GM18498 (cell line): Measurements from ENCODE around the gene PGGHG.
"Not testable (repeated sequence)": the region's sequence is repeated elsewhere in the genome, so short reads cannot be mapped to it uniquely, and the experiment has no call there.

Experiments
- ATAC-seq: cut with Tn5 transposase; IDR thresholded peaks from one replicate; pipeline ENCODE4 v1.9.1; 2021; ENCODE audit warnings: mild to moderate bottlenecking, moderate library complexity; ENCODE audit not compliant: unreplicated experiment

Gene PGGHG

DNA sequence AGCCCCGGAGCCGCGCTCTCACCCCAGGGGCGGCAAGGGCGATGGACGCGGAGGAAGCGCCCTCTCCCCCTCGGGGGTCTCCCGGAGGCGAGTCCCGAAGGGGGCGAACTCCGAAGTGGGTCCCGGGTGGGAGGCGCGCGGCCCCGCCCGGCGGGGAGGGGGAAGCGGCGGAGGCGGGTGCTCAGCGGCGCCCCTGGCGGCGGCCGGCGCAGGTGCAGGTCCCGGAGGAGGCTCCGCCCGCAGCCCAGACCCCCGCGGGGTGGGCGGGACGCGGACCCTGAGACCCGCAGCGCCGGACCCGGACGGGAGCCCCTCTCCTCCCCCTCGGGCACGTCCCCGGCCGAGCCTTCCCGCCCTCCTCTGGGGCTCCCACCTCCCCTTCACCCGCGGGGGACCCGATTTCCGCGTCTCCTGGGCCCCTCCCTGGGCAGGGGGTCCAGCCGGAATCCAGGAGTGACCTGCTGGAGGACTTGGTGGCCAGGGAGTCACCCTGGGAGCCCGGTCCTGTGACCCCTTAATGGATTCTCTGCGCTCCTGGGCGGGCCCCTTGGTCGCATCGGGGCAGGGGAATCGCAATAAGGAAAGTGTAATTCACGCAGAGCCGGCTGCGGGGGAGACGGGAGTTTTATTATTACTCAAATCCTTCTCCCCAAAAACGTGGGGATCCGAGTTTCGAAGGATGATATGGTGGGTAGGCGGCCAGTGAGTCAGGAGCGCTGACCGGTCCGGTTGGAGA, 22.3 kb downstream of the PGGHG start:
- peak; percentile 40 for ATAC-seq

DNA sequence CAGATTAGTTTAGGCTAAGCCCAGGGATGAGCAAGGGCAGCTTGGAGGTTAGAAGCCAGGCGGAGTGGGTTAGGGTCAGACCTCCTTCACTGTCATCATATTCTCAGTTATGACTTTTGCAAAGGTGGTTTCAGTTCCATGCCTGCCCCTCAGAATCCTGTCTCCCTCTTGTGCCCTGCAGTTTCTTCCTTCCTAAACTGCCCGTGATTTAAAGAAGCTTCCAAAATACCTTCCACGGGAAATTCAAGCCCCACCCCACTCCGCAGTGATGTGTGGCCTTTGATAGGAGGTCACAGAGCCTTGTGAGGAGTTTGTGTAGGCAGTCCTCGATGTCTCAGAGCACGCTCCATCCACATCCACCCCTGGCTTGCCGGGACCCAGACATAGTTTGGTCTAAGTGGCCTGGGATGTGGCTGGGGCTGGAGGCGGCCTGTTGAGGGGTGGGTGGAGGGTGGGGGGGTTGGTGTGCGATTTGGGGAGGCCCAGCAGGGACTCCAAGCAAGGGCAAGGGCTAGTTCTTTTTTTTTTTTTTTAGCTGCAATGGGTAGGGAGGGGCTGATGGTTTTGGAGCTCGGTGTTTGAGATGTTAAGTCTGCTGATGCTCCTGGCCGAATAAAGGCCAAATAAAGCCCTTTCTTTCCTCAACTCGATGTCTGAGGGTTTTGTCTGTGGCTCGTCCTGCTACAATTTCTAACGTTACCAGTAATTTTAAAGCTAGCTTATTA, 23.3 kb downstream of the PGGHG start:
- ATAC-seq, result no peak

DNA sequence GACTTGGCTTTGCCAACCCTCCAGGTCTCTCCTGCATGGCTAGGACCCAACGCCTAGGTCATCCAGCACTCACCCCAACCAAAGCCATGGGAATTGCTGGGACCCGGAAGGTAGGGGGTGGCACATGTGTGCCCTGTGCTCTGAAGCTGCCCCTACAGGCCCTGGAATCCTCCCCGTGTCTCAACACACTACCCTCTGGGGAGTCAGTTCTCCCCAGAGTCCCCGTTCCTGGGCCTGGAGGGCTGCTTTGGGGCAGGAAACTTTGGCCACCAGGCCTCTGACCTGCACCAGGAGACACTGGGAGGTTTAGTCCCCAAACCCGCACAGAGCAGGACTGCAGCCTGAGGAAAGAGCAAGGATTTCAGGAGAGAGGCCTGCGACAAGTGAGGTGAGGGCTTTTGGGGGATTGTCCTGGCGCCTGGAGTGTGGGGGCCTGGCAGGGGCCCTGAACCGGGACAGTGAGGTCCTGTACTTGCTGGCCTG, 24.4 kb downstream of the PGGHG start:
- ATAC-seq, result no peak

DNA sequence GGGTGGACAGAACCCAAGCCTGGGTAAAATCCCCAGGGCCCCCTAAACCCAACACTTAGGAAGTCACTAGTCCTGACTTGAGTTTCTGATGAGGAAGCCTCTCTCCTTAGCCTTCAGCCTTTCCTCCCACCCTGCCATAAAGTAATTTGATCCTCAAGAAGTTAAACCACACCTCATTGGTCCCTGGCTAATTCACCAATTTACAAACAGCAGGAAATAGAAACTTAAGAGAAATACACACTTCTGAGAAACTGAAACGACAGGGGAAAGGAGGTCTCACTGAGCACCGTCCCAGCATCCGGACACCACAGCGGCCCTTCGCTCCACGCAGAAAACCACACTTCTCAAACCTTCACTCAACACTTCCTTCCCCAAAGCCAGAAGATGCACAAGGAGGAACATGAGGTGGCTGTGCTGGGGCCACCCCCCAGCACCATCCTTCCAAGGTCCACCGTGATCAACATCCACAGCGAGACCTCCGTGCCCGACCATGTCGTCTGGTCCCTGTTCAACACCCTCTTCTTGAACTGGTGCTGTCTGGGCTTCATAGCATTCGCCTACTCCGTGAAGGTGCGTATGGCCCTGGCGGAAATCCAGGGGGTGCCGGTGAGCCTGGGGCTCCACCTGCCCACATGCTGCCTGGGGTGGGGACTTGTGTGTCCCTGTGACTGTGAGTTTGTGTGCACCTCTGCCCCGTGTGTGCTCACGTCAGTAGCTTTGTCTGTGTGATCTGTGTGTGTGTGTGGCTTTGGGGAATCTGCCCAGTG, 25.0 kb downstream of the PGGHG start, which contains the start of gene IFITM1:
TSS of gene IFITM1 (plus strand) at position 254 of the 767 bp plus-strand sequence. CDS start at position 385, 131 bp downstream.
- ATAC-seq, result peak; percentile 46

DNA sequence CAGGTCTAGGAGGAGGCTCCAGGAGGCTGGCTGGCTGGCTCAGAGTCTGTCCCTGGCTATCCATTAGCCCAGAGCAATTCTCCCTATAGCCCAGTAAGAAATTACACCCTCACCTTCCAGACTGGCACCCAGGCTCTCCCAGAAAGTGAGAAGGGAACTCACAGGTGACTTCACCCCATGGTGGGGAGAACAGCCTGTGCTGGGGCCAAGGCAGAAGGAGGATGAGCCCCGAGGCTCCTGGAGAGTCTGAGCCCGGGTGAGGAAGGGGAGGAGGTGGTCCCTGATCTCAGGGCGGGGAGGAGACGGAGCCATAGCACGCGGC, 25.6 kb downstream of the PGGHG start:
- not testable (repeated sequence) for ATAC-seq

DNA sequence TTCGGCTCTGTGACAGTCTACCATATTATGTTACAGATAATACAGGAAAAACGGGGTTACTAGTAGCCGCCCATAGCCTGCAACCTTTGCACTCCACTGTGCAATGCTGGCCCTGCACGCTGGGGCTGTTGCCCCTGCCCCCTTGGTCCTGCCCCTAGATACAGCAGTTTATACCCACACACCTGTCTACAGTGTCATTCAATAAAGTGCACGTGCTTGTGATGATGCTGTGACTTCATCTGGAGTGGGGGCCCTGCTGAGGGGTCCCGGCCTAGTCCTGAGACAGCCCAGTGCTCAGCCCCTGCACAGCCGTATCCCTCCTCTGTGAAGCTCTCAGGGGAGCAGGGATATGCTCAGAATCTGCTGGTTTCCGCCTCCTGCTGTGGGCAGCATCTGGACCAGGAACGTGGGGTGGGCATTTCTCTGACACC, 26.1 kb downstream of the PGGHG start:
- ATAC-seq, result no peak

DNA sequence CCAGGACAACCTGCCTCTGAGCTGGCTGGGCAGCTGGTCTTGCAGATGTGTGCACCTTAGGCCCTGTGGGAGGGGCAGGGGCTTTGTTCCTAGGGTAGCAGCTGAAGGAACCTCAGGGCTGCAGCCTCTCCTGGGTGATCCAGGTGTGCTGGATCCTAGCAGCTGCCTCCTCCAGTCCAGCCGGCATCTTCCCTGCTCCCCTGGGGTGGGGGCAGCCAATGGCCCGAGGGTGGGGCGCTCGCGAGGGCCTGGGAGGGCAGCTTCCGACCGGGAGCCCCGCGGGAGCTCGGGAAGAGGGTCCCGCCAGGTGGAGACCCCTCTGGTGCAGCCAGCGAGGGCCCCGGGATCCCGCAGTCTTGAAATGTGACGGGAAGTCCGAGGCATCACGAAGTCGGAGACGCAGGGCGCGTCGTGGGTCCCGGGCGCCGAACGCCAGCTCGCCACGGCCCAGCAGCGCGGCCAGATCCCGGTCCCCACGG, 26.6 kb downstream of the PGGHG start:
- no peak for ATAC-seq

DNA sequence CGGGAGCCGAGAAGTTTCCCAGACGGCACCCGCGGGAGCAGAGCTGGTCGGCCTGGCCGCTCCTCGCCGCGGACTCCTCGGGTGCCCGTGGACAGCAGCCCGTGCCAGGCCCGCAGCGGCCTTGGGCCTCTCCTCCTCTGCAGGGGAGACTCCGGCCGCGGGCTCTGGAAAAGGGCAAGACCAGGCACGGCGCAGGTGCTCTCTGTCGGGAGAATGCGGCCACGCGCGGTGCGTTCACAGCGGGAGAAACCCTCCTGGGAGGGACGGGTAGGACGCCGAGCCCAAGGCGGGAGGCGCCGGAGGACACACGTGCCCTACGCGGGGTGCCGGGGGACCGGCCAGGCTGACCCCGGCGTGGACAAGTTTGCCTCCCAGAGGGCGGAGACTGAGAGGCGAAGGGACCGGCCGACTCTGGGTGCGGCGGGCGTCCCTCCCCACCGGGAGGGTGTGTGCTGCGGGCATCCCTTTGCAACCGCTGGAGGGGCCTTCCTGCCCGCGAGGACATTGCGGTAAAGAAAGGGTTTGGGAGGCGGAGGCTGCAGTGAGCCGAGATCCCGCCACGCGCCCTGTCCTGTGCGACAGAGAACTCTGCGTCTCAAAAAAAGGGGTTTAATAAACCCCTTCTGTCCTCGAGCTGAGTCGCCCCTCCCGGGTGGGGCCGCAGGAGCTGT, 27.2 kb downstream of the PGGHG start:
- no peak for ATAC-seq

DNA sequence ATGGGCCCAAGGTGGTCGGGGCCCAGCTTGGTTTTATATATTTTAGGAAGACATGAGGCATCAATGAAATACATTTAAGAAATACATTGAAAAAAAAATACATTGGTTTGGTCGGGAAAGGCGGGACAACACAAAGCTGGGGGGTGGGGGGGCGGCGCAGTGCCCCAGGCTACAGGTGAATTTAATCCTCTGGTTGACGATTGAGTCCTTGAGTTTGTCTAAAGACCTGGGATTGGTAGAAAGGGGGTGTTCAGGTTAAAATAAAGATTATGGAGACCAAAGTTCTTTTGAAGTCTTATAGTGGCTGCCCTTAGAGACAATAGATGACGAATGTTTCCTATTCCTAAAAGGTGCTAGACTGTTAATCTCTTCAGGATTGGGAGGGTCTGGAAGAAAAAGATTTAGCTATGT, 28.0 kb downstream of the PGGHG start:
- no peak for ATAC-seq

DNA sequence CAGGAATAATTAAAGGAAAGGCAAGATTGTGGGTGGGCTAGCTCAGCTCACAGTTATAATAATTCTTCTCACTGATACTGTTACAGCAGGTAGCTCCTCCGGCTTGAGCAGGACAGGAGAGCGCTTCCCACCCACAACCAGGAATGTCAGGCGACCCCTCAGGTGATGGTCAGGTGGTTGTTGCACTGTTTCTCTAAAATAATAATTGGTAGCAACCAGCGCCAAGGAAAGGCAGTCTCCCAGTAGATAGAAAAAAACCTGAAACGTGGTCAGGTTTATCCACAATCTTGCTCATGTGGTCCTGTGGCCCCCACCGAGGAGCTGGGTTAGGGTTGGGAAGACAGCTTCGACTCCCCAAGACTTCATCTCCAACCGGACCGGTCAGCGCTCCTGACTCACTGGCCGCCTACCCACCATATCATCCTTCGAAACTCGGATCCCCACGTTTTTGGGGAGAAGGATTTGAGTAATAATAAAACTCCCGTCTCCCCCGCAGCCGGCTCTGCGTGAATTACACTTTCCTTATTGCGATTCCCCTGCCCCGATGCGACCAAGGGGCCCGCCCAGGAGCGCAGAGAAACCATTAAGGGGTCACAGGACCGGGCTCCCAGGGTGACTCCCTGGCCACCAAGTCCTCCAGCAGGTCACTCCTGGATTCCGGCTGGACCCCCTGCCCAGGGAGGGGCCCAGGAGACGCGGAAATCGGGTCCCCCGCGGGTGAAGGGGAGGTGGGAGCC, 28.9 kb downstream of the PGGHG start:
- ATAC-seq, result peak; percentile 8

DNA sequence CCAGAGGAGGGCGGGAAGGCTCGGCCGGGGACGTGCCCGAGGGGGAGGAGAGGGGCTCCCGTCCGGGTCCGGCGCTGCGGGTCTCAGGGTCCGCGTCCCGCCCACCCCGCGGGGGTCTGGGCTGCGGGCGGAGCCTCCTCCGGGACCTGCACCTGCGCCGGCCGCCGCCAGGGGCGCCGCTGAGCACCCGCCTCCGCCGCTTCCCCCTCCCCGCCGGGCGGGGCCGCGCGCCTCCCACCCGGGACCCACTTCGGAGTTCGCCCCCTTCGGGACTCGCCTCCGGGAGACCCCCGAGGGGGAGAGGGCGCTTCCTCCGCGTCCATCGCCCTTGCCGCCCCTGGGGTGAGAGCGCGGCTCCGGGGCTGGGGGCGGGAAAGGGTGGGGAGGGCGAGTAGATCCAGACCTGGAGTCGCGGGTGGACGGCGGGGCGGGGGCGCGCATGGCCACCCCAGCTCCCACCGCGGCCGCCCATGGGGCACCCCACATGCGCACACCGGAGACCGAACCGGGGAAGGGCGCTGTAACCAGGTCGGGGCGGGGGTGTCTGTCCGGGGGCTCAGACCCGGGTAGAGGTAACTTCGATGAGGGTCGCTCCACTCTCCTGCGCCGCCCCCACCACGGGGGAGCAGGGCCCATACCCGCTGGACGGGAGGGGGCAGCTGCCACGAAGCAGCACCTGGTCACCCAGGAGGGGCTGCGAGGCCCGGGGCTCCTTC, 29.6 kb downstream of the PGGHG start:
- ATAC-seq, result peak; percentile 61

DNA sequence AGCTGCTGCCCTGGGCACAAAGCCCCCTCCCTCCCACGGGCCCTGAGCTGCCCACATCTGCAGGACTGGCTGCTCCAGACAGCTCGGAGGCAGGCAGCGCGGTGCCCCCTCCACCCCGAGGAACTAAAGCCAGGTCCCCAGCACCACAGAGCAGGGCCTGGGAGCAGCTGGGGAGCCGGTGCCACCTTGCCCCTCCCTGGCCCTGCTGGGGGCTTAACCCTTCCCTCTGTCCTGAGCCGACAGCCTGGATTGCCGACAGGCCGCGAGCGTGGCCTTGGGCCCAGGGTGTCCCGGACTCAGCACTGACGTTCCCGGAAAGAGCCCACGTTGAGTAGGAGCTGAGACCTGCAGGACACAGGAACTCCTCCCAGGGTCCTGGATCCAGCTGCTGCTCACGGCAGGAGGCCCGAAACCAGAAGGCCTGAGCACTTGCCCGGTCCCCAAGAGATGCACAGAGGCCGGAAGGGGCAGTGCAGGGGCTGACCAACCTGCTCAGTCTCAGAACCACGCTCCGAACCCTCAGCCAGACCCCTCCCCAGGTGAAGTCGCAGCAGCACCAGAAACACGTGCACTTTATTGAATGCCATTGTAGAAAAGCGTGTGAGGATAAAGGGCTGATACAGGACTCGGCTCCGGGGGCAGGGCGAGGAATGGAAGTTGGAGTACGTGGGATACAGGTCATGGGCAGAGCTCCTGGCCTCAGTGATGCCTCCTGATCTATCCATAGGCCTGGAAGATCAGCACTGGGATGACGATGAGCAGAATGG, 30.4 kb downstream of the PGGHG start:
- peak; percentile 11 for ATAC-seq

DNA sequence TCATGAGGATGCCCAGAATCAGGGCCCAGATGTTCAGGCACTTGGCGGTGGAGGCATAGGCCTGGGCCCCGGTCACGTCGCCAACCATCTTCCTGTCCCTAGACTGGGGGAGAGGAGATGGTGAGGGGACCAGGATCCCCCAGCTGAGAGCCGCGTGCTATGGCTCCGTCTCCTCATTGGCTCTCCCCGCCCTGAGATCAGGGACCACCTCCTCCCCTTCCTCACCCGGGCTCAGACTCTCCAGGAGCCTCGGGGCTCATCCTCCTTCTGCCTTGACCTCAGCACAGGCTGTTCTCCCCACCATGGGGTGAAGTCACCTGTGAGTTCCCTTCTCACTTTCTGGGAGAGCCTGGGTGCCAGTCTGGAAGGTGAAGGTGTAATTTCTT, 31.0 kb downstream of the PGGHG start:
- not testable (repeated sequence) for ATAC-seq

DNA sequence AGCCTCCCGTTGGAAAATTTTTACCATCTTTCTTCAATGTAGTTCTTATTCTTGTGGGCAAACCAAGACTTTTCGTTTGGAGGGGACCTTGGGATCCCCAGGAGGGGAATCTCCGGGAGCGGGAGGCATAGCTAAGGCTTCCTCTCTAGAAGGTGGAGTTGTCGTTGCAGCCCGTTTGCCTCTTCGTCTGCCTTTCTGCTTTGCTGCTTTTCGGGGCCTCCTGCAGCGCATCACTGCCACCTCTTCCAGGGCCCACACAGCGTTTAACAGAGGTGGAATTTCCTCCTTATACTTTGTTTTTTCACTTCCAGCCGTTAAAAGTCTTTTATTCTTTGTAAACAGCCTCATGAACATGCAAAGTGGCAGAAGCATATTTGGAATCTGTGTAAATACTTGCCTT, 35.2 kb downstream of the PGGHG start:
- no peak for ATAC-seq

DNA sequence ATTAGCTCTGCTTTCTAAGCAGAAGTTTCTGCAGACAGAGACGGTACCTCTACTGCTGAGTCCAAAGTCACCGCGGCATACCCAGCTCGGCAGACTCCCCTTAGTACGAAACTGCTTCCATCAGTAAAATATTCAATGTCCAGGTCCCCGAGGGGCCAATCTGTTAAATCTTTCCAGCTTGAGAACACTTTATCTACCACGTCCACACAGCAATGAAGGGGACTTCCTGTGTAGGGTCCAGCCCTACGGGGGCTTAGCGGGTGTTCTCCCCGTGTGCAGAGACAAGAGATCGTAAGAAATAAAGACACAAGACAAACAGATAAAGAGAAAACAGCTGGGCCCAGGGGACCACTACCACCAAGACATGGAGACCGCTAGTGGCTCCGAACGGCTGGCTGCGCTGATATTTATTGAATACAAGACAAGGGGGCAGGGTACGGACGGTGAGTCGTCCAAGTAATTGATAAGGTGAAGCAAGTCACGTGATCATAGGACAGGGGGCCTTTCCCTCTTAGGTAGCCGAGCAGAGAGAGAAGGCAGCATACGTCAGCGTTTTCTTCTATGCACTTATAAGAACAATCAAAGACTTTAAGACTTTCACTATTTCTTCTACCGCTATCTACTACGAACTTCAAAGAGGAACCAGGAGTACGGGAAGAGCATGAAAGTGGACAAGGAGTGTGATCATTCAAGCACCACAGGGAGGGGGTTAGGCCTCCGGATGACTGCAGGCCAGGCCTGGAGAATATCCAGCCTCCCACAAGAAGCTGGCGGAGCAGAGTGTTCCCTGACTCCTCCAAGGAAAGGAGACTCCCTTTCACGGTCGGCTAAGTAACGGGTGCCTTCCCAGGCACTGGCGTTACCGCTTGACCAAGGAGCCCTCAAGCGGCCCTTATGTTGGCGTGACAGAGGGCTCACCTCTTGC, 35.9 kb downstream of the PGGHG start:
- ATAC-seq, result not testable (repeated sequence)

DNA sequence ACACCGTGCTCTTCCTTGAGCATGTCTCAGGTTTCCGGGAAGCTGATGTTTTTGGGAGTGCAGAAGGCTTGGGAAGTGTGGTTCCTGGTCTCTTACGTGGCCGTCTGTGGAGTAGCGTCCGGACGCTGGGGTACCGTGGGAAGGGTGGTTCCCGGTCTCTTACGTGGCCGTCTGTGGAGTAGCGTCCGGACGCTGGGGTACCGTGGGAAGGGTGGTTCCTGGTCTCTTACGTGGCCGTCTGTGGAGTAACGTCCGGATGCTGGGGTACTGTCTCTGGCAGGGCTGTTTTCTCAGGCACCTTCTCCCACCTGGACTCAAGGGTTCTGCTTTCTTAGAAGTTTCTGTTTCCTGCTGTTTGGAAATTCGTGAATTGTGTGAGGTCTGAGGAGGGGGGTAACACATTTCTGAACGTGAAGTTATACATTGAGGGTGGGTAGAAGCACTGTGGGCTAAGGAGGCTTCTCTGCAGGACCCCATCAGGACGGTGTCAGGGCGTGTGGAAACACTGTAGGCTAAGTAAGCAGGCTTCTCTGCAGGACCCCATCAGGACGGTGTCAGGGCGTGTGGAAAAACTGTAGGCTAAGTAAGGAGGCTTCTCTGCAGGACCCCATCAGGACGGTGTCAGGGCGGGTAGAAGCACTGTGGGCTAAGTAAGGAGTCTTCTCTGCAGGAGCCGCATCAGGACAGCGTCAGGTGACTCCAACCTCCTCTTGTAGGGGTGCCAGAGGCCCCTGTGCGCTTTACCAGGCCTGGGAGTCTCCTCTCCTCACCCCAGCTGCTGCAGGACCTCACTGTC, 37.1 kb downstream of the PGGHG start:
- no peak for ATAC-seq

DNA sequence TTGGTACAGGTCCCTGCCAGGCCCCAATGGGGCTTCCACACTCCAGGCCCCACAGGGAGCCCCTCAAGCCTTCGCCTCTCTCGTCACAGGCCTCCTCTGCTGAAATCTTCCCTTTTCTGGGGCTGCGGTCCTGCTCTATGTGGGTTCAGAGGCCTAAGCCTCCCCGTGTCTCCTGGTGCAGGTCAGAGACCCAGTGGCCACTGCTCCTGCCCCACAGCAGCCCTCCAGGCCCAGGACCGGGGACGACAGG, 37.6 kb downstream of the PGGHG start:
- no peak for ATAC-seq
